IMR-90 (cell line): ENCODE data around the gene NLRC5. TPM values are rescaled to one million over a fixed set of nuclear protein-coding genes. Genes with fewer than 3 reads are reported as not detected.

Experiments
- ATAC-seq: fragments of 200-7000 bp; cut with Tn5 transposase; 2 replicates; pipeline ENCODE4 v1.9.1; 2020; ENCODE audit warnings: low read depth, mild to moderate bottlenecking, moderate library complexity
- BruUV-seq: library from RNA; stranded (reverse); fragments of 400-500 nt; replicated peaks from 2 replicates; lab custom pipeline; 2021; lab: Mats Ljungman, UMichigan
- CTCF ChIA-PET: fragments of 300-600 bp; formaldehyde crosslinking; extraction: SDS; loops from one replicate; lab custom pipeline; 2021; ENCODE audit warnings: antibody characterized with exemption; lab: Yijun Ruan, JAX
- POLR2A ChIA-PET: fragments of 300-600 bp; sonication (Branson Sonifier 250); formaldehyde crosslinking; loops from one replicate; lab custom pipeline; 2022; ENCODE audit warnings: antibody characterized with exemption; ENCODE audit not compliant: unreplicated experiment; lab: Charles Lee
- DNase-seq: peaks from one replicate; pipeline ENCODE4 v3.0.0; 2013
- H2AFZ ChIP-seq: replicated peaks from 2 replicates; pipeline ENCODE3; 2013; ENCODE audit warnings: low read length, mild to moderate bottlenecking; ENCODE audit not compliant: poor library complexity
- H2AK5ac ChIP-seq: 2 replicates; pipeline ENCODE4 v1.6.1; 2013; ENCODE audit warnings: low read depth, low read length, inconsistent platforms
- H2AK9ac ChIP-seq: replicated peaks from 2 replicates; pipeline ENCODE3; 2013; ENCODE audit warnings: mild to moderate bottlenecking, low read depth, low read length, moderate library complexity; ENCODE audit not compliant: poor library complexity
- H2BK120ac ChIP-seq: 2 replicates; pipeline ENCODE4 v1.6.1; 2013; ENCODE audit warnings: low read depth, low read length, inconsistent platforms
- H2BK15ac ChIP-seq: 3 replicates; pipeline ENCODE4 v1.6.1; 2013; ENCODE audit warnings: low read depth, low read length, inconsistent platforms
- H2BK20ac ChIP-seq: 2 replicates; pipeline ENCODE4 v1.6.1; 2013; ENCODE audit warnings: low read depth, mild to moderate bottlenecking, inconsistent platforms, low read length, moderate library complexity
- H2BK5ac ChIP-seq: 2 replicates; pipeline ENCODE4 v1.6.1; 2013; ENCODE audit warnings: mild to moderate bottlenecking, low read depth, low read length, inconsistent platforms; ENCODE audit not compliant: poor library complexity, severe bottlenecking
- H3K14ac ChIP-seq: replicated peaks from 2 replicates; pipeline ENCODE4 v1.6.1; 2013; ENCODE audit warnings: low read depth, low read length, inconsistent platforms
- H3K18ac ChIP-seq: 2 replicates; pipeline ENCODE4 v1.6.1; 2013; ENCODE audit warnings: low read depth, low read length, control low read depth
- H3K23ac ChIP-seq: 2 replicates; pipeline ENCODE4 v1.6.1; 2013; ENCODE audit warnings: low read depth, low read length, inconsistent platforms
- H3K27ac ChIP-seq: 2 replicates; pipeline ENCODE4 v1.5.1; 2013; ENCODE audit warnings: mild to moderate bottlenecking, control low read depth, low read length; ENCODE audit not compliant: insufficient read depth
- H3K27me3 ChIP-seq: 2 replicates; pipeline ENCODE4 v1.6.1; 2013; ENCODE audit warnings: low read length; ENCODE audit not compliant: control insufficient read depth, insufficient read depth
- H3K36me3 ChIP-seq: 2 replicates; pipeline ENCODE4 v1.6.1; 2013; ENCODE audit warnings: low read length, mixed read lengths; ENCODE audit not compliant: control insufficient read depth, insufficient read depth
- H3K4ac ChIP-seq: 2 replicates; pipeline ENCODE4 v1.6.1; 2013; ENCODE audit warnings: low read depth, low read length, inconsistent platforms
- H3K4me1 ChIP-seq: 2 replicates; pipeline ENCODE4 v1.6.1; 2013; ENCODE audit warnings: low read length, mixed read lengths; ENCODE audit not compliant: control insufficient read depth, insufficient read depth
- H3K4me2 ChIP-seq: 2 replicates; pipeline ENCODE4 v1.6.1; 2013; ENCODE audit warnings: low read depth, mild to moderate bottlenecking, control low read depth, low read length, moderate library complexity
- H3K4me3 ChIP-seq: 2 replicates; pipeline ENCODE4 v1.5.1; 2013; ENCODE audit warnings: low read depth, mild to moderate bottlenecking, control low read depth, low read length, moderate library complexity; ENCODE audit not compliant: insufficient read depth
- H3K56ac ChIP-seq: 2 replicates; pipeline ENCODE4 v1.6.1; 2013; ENCODE audit warnings: low read length, inconsistent platforms; ENCODE audit not compliant: insufficient read depth; ENCODE audit errors: extremely low read depth
- H3K79me1 ChIP-seq, 2 experiments: 2 replicates each; pipeline ENCODE4 v1.6.1; 2013; ENCODE audit warnings: low read length in 2 of 2, inconsistent platforms in 1 of 2, low read depth in 1 of 2
- H3K9ac ChIP-seq: 2 replicates; pipeline ENCODE4 v1.6.1; 2013; ENCODE audit warnings: low read depth, low read length, control low read depth
- H3K9me1 ChIP-seq: 2 replicates; pipeline ENCODE4 v1.6.1; 2013; ENCODE audit warnings: low read length, inconsistent platforms; ENCODE audit not compliant: insufficient read depth
- H3K9me3 ChIP-seq: 2 replicates; pipeline ENCODE4 v1.6.1; 2013; ENCODE audit warnings: low read length; ENCODE audit not compliant: control insufficient read depth, insufficient read depth
- H4K20me1 ChIP-seq: 2 replicates; pipeline ENCODE4 v1.6.1; 2013; ENCODE audit warnings: low read length, inconsistent platforms; ENCODE audit not compliant: insufficient read depth
- H4K5ac ChIP-seq: 2 replicates; pipeline ENCODE4 v1.6.1; 2013; ENCODE audit warnings: mild to moderate bottlenecking, low read depth, low read length, control low read depth
- H4K8ac ChIP-seq, 2 experiments: 2 replicates each; pipeline ENCODE4 v1.6.1; 2013; ENCODE audit warnings: low read depth in 2 of 2, low read length in 2 of 2, control low read depth in 1 of 2, inconsistent platforms in 1 of 2
- H4K91ac ChIP-seq: 2 replicates; pipeline ENCODE4 v1.6.1; 2013; ENCODE audit warnings: low read depth, low read length, inconsistent platforms; ENCODE audit not compliant: insufficient read depth
- BHLHE40 ChIP-seq: fragments of 150-350 bp; IDR thresholded peaks from 2 replicates; pipeline ENCODE4 v1.6.1; 2016; ENCODE audit warnings: mild to moderate bottlenecking, low read depth, low read length
- CEBPB ChIP-seq: IDR thresholded peaks from 2 replicates; pipeline ENCODE4 v1.6.1; 2012; ENCODE audit warnings: low read depth, low read length, improper control_type of control experiment
- CHD1 ChIP-seq: IDR thresholded peaks from 2 replicates; pipeline ENCODE4 v1.6.1; 2012; ENCODE audit warnings: low read depth, low read length, improper control_type of control experiment
- ELK1 ChIP-seq: fragments of 150-350 bp; IDR thresholded peaks from 2 replicates; pipeline ENCODE4 v1.6.1; 2016; ENCODE audit warnings: low read depth, mild to moderate bottlenecking, low read length, moderate library complexity, borderline replicate concordance
- FOS ChIP-seq: fragments of 150-350 bp; IDR thresholded peaks from 2 replicates; pipeline ENCODE4 v1.6.1; 2016; ENCODE audit warnings: low read depth, low read length
- MAZ ChIP-seq: IDR thresholded peaks from 2 replicates; pipeline ENCODE4 v1.6.1; 2012; ENCODE audit warnings: low read depth, mild to moderate bottlenecking, low read length, improper control_type of control experiment, moderate library complexity, borderline replicate concordance
- MXI1 ChIP-seq: IDR thresholded peaks from 2 replicates; pipeline ENCODE4 v1.6.1; 2012; ENCODE audit warnings: low read depth, mild to moderate bottlenecking, low read length, moderate library complexity, borderline replicate concordance
- NFE2L2 ChIP-seq: fragments of 150-350 bp; IDR thresholded peaks from 2 replicates; pipeline ENCODE4 v1.6.1; 2016; ENCODE audit warnings: low read depth, mild to moderate bottlenecking, low read length
- POLR2A ChIP-seq: IDR thresholded peaks from 2 replicates; pipeline ENCODE4 v1.6.1; 2012; ENCODE audit warnings: mild to moderate bottlenecking, low read depth, low read length
- RCOR1 ChIP-seq: IDR thresholded peaks from 2 replicates; pipeline ENCODE4 v1.6.1; 2012; ENCODE audit warnings: mild to moderate bottlenecking, low read length, improper control_type of control experiment; ENCODE audit not compliant: insufficient replicate concordance
- RFX5 ChIP-seq: IDR thresholded peaks from 2 replicates; pipeline ENCODE4 v1.8.0; 2012; ENCODE audit warnings: low read depth, mild to moderate bottlenecking, low read length, moderate library complexity
- SMC3 ChIP-seq: fragments of 150-350 bp; IDR thresholded peaks from 2 replicates; pipeline ENCODE4 v1.6.1; 2016; ENCODE audit warnings: low read depth, mild to moderate bottlenecking, antibody characterized with exemption, low read length, moderate library complexity
- USF2 ChIP-seq: fragments of 150-350 bp; IDR thresholded peaks from 2 replicates; pipeline ENCODE4 v1.6.1; 2017; ENCODE audit warnings: mild to moderate bottlenecking, antibody characterized with exemption, low read length, low read depth
- WGBS, 2 experiments: methylation state at CpG; one replicate each; pipeline versions ENCODE4 v1.1.5 to v1.1.7; 2013; ENCODE audit warnings: missing lambda C conversion rate in 2 of 2; ENCODE audit not compliant: insufficient read length in 1 of 2; ENCODE audit errors: extremely low coverage in 2 of 2; 5-methylcytosine and 5-hydroxymethylcytosine counted together
- dilution Hi-C: fragments of 300-500 bp; cut with HindIII; formaldehyde crosslinking; loops from one replicate; pipeline ENCODE4 v1.14.3; 2018; ENCODE audit warnings: low sequenced_read_pairs; ENCODE audit not compliant: unreplicated experiment
- in situ Hi-C: fragments of 300-500 bp; cut with MboI; formaldehyde crosslinking; loops from 3 replicates; pipeline ENCODE4 v1.14.3; 2019; ENCODE audit warnings: low sequenced_read_pairs, inconsistent platforms, mixed read lengths
- intact Hi-C: fragments of 100-400 bp; cut with micrococcal nuclease; formaldehyde crosslinking; loops from 2 replicates; pipeline ENCODE4 v1.10.0; 2022
- polyA plus RNA-seq, 3 experiments: library from polyadenylated mRNA; depleted of rRNA; stranded (reverse); fragments of >200 nt; gene quantifications; 2 replicates each; pipeline ENCODE4 v1.2.3, GENCODE V29; 2012; ENCODE audit warnings: low replicate concordance in 1 of 3
- total RNA-seq: library from RNA; depleted of rRNA; stranded (reverse); fragments of >200 nt; gene quantifications from 2 replicates; pipeline ENCODE4 v1.2.3, GENCODE V29; 2012

The NLRC5 gene
- total and polyA plus RNA-seq, 2 of the 4 experiments (the other 2 are of a cell fraction) = 9.1 to 14.9 TPM

GRCh38 chr16:57123974-57124674 lies 134.8 kb downstream of the NLRC5 start (continued):
- no peak for TF ChIP-seq USF2
- no peak for TF ChIP-seq POLR2A
- TF ChIP-seq CEBPB = no peak

GRCh38 chr16:57125376-57125775 lies 136.0 kb downstream of the NLRC5 start:
- in situ Hi-C loops = no loop called here
- dilution Hi-C loops = no loop called here
- H3K56ac ChIP-seq = no peak overlapping the region
- ChIA-PET CTCF (no interaction called here), POLR2A (no interaction called here)
- no peak overlapping the region for H3K18ac ChIP-seq
- H3K79me1 ChIP-seq = no peaks in the 10 kb centered on the region
- H3K4me2 ChIP-seq = no peak overlapping the region
- no peaks in the 10 kb centered on the region for H3K9me3 ChIP-seq
- no peak overlapping the region for H4K5ac ChIP-seq
- H3K4me1 ChIP-seq = no peaks in the 10 kb centered on the region
- no peak overlapping the region for H4K8ac ChIP-seq
- H2BK20ac ChIP-seq = no peak overlapping the region
- no peaks in the 10 kb centered on the region for H4K20me1 ChIP-seq
- H3K14ac ChIP-seq = no peak overlapping the region
- 95% methylated on average over 3 of the region's 4 CpGs; no CpG with 5 or more reads in 1 of the 2 experiments for WGBS, 2 experiments
- H4K91ac ChIP-seq = no peak overlapping the region
- H2AFZ ChIP-seq = no peak overlapping the region
- no TSS peak for BruUV-seq
- H3K4ac ChIP-seq = no peak overlapping the region
- no peak overlapping the region for H2BK120ac ChIP-seq
- intact Hi-C loops = no loop called here
- no peaks in the 10 kb centered on the region for H3K27me3 ChIP-seq
- H3K9ac ChIP-seq = no peak overlapping the region
- no peak overlapping the region for H2BK15ac ChIP-seq
- H2AK9ac ChIP-seq = no peak overlapping the region
- no peak overlapping the region for H3K23ac ChIP-seq
- peaks cover 4% of the 10 kb centered on the region; the same call in 1 of the 2 replicates for H3K36me3 ChIP-seq
- ATAC-seq (no peak), DNase-seq (no peak)
- H2AK5ac ChIP-seq = no peak overlapping the region
- peaks cover 12% of the 10 kb centered on the region; the same call in 1 of the 2 replicates for H3K9me1 ChIP-seq
- no peak overlapping the region for H3K27ac ChIP-seq
- H2BK5ac ChIP-seq = no peak overlapping the region
- no peak overlapping the region for H3K4me3 ChIP-seq
- TF ChIP-seq RCOR1 = no peak
- TF ChIP-seq POLR2A = no peak
- no peak for TF ChIP-seq NFE2L2
- no peak for TF ChIP-seq FOS
- no peak for TF ChIP-seq USF2
- TF ChIP-seq SMC3 = no peak
- no peak for TF ChIP-seq BHLHE40
- no peak for TF ChIP-seq ELK1
- no peak for TF ChIP-seq MAZ
- TF ChIP-seq CHD1 = no peak
- no peak for TF ChIP-seq MXI1
- TF ChIP-seq RFX5 = no peak
